IMR-90 (cell line): Measurements from ENCODE around the gene IQCE.

Experiments used
- BHLHE40 ChIP-seq: fragments of 150-350 bp; IDR thresholded peaks from 2 replicates; pipeline ENCODE4 v1.6.1; 2016; ENCODE audit warnings: mild to moderate bottlenecking, low read depth, low read length
- CEBPB ChIP-seq: IDR thresholded peaks from 2 replicates; pipeline ENCODE4 v1.6.1; 2012; ENCODE audit warnings: low read depth, low read length, improper control_type of control experiment
- CHD1 ChIP-seq: IDR thresholded peaks from 2 replicates; pipeline ENCODE4 v1.6.1; 2012; ENCODE audit warnings: low read depth, low read length, improper control_type of control experiment
- CTCF ChIP-seq: conservative IDR thresholded peaks from 2 replicates; pipeline ENCODE4 v1.5.1; 2012; ENCODE audit warnings: mild to moderate bottlenecking, low read depth, low read length, improper control_type of control experiment
- ELK1 ChIP-seq: fragments of 150-350 bp; IDR thresholded peaks from 2 replicates; pipeline ENCODE4 v1.6.1; 2016; ENCODE audit warnings: low read depth, mild to moderate bottlenecking, low read length, moderate library complexity, borderline replicate concordance
- MAFK ChIP-seq: IDR thresholded peaks from 2 replicates; pipeline ENCODE4 v1.6.1; 2012; ENCODE audit warnings: low read depth, low read length, improper control_type of control experiment
- MXI1 ChIP-seq: IDR thresholded peaks from 2 replicates; pipeline ENCODE4 v1.6.1; 2012; ENCODE audit warnings: low read depth, mild to moderate bottlenecking, low read length, moderate library complexity, borderline replicate concordance
- POLR2A ChIP-seq: IDR thresholded peaks from 2 replicates; pipeline ENCODE4 v1.6.1; 2012; ENCODE audit warnings: mild to moderate bottlenecking, low read depth, low read length
- RCOR1 ChIP-seq: IDR thresholded peaks from 2 replicates; pipeline ENCODE4 v1.6.1; 2012; ENCODE audit warnings: mild to moderate bottlenecking, low read length, improper control_type of control experiment; ENCODE audit not compliant: insufficient replicate concordance
- RFX5 ChIP-seq: IDR thresholded peaks from 2 replicates; pipeline ENCODE4 v1.8.0; 2012; ENCODE audit warnings: low read depth, mild to moderate bottlenecking, low read length, moderate library complexity
- SMC3 ChIP-seq: fragments of 150-350 bp; IDR thresholded peaks from 2 replicates; pipeline ENCODE4 v1.6.1; 2016; ENCODE audit warnings: low read depth, mild to moderate bottlenecking, antibody characterized with exemption, low read length, moderate library complexity

- TF ChIP-seq CTCF, result no peak
- TF ChIP-seq POLR2A, result no peak
- no peak for TF ChIP-seq CEBPB
- no peak for TF ChIP-seq MXI1
- no peak for TF ChIP-seq BHLHE40
- TF ChIP-seq SMC3, result no peak
- no peak for TF ChIP-seq MAFK
- TF ChIP-seq ELK1, result no peak
- TF ChIP-seq RCOR1, result no peak
- TF ChIP-seq CHD1, result no peak
- TF ChIP-seq RFX5, result no peak
Measured at GRCh38 chr7:2651336-2651735, 92.6 kb downstream of the IQCE start.
